Transverse colon (tissue), 4 donors: ENCODE results near the gene C1QTNF9B. TPM values are rescaled to one million over a fixed set of nuclear protein-coding genes. Genes with fewer than 3 reads are reported as not detected.

Experiments
- DNase-seq: peaks from one replicate; pipeline ENCODE4 v3.0.0-alpha.2; 2019
- H3K27ac ChIP-seq, 4 donors: fragments of 200-600 bp; sonication (generic); 2 replicates each; pipeline ENCODE4 v1.5.1; 2016 to 2018; ENCODE audit warnings: inconsistent platforms in 4 of 4
- H3K27me3 ChIP-seq: fragments of 200-600 bp; sonication (generic); 2 replicates; pipeline ENCODE4 v1.5.1; 2017; ENCODE audit warnings: inconsistent platforms
- H3K36me3 ChIP-seq, 4 donors: fragments of 200-600 bp; sonication (generic); 2 replicates each; pipeline ENCODE4 v1.5.1; 2017 to 2019; ENCODE audit warnings: inconsistent platforms in 4 of 4
- H3K4me1 ChIP-seq, 4 donors: fragments of 200-600 bp; sonication (generic); 2 replicates each; pipeline ENCODE4 v1.5.1; 2017 to 2020; ENCODE audit warnings: inconsistent platforms in 4 of 4
- H3K4me3 ChIP-seq, 4 donors: fragments of 200-600 bp; sonication (generic); 1 replicate in 1 of 4; 2 replicates in 3 of 4; pipeline versions ENCODE4 v1.5.1 to v1.6.1; 2017 to 2019; ENCODE audit warnings: inconsistent platforms in 4 of 4
- H3K9me3 ChIP-seq, 2 donors: fragments of 200-600 bp; sonication (generic); 2 replicates each; pipeline ENCODE4 v1.5.1; 2017 to 2019; ENCODE audit warnings: inconsistent platforms in 2 of 2
- CTCF ChIP-seq, 5 experiments: fragments of 200-600 bp in 3 of 5; fragments of 450-650 bp in 2 of 5; sonication (generic) in 3 of 5; IDR thresholded peaks; 1 replicate in 2 of 5; 2 replicates in 3 of 5; pipeline ENCODE4 v1.5.1; 2016 to 2017; ENCODE audit warnings: antibody characterized with exemption in 5 of 5, inconsistent platforms in 3 of 5, mild to moderate bottlenecking in 2 of 5, moderate library complexity in 1 of 5
- EP300 ChIP-seq: sonication (generic); formaldehyde crosslinking; IDR thresholded peaks from one replicate; pipeline ENCODE4 v1.6.1; 2017; ENCODE audit warnings: antibody characterized with exemption, low read depth
- POLR2A ChIP-seq: fragments of 450-650 bp; IDR thresholded peaks from one replicate; pipeline ENCODE4 v1.6.1; 2016; ENCODE audit warnings: antibody characterized with exemption, mild to moderate bottlenecking, moderate library complexity
- POLR2AphosphoS5 ChIP-seq, 3 donors: sonication (generic); formaldehyde crosslinking; IDR thresholded peaks; one replicate each; pipeline ENCODE4 v1.6.1; 2016; ENCODE audit warnings: antibody characterized with exemption in 3 of 3
- WGBS, 2 donors: methylation state at CpG; one replicate each; pipeline ENCODE4 v1.1.5; 2018; ENCODE audit warnings: low coverage in 1 of 2; 5-methylcytosine and 5-hydroxymethylcytosine counted together
- in situ Hi-C, 4 donors: fragments of 200-750 bp; cut with MboI; loops; one replicate each; pipeline versions ENCODE4 v1.15.0 to v1.15.1; 2017; ENCODE audit warnings: low sequenced_read_pairs in 3 of 4, low pct_ligation_motif_present in 1 of 4, low pct_unique_long_range_greater_than_20kb in 1 of 4
- intact Hi-C: fragments of 100-400 bp; cut with DNase I; formaldehyde crosslinking; loops from one replicate; pipeline ENCODE4 v1.15.1; 2023; ENCODE audit warnings: low total_unique reads
- total RNA-seq, 4 donors: library from RNA; depleted of rRNA; stranded (reverse); fragments of >200 nt; gene quantifications; one replicate each; pipeline ENCODE4 v1.1.0, GENCODE V29; 2016

The C1QTNF9B gene
- total RNA-seq, 4 donors from 2014 or later: not detected

- H3K4me3 ChIP-seq: no peak overlapping the region
- H3K4me1 ChIP-seq: no peaks in the 10 kb centered on the region
- intact Hi-C loops (no loop called here), in situ Hi-C loops (no loop called here)
- WGBS, 2 donors: 8 to 21% methylated on average over 2 of the region's 2 CpGs
- H3K27ac ChIP-seq: no peak overlapping the region
- DNase-seq: no peak
- no peaks in the 10 kb centered on the region for H3K9me3 ChIP-seq
- H3K27me3 ChIP-seq: peaks cover 25% of the 10 kb centered on the region
- TF ChIP-seq POLR2A (no peak), CTCF (IDR thresholded peaks at IDR 0.05) (peak; percentile 61 to 68 (median 67)), POLR2AphosphoS5 (IDR thresholded peaks at IDR 0.05) (no peak), EP300 (no peak)
- H3K36me3 ChIP-seq: no peaks in the 10 kb centered on the region
These were observed 24.2 kb upstream of the C1QTNF9B start for GRCh38 chr13:23921451-23921888.

- in situ Hi-C loops: no loop called here
- H3K27me3 ChIP-seq: peaks cover 40% of the 10 kb centered on the region
- no peak overlapping the region for H3K27ac ChIP-seq
- 98 to 100% methylated on average over 1 of the region's 1 CpG for WGBS, 2 donors
- no peaks in the 10 kb centered on the region for H3K9me3 ChIP-seq
- H3K36me3 ChIP-seq: no peaks in the 10 kb centered on the region
- no peak overlapping the region for H3K4me3 ChIP-seq
- intact Hi-C loops: no loop called here
- TF ChIP-seq POLR2AphosphoS5 (IDR thresholded peaks at IDR 0.05) (no peak), CTCF (IDR thresholded peaks at IDR 0.05) (no peak), POLR2A (no peak), EP300 (no peak)
- no peak for DNase-seq
- H3K4me1 ChIP-seq: no peaks in the 10 kb centered on the region
These were observed 21.7 kb upstream of the C1QTNF9B start for GRCh38 chr13:23919006-23919405.

DNA sequence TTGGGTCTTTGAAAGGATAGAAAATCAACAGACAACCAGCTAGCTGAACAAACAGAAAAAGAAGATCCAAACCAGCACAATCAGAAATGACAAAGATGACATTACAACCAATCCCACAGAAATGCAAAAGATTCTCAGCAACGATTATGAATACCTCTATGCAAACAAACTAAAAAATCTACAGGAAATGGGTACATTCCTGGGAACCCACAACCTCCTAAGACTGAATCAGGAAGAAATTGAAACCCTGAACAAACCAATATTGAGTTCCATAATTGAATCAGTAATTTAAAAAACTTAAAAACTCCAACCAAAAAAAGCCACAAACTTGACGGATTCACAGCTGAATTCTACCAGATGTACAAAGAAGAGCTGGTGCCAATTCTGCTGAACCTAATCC is 20.9 kb upstream of the C1QTNF9B start:
- Histone ChIP-seq H3K27me3 (peaks cover 40% of the 10 kb centered on the region), H3K9me3 (no peaks in the 10 kb centered on the region), H3K36me3 (no peaks in the 10 kb centered on the region), H3K4me1 (no peaks in the 10 kb centered on the region), H3K4me3 (no peak overlapping the region), H3K27ac (no peak overlapping the region)
- in situ Hi-C loops (no loop called here), intact Hi-C loops (no loop called here)
- WGBS, 2 donors: 58 to 61% methylated on average over 2 of the region's 2 CpGs
- no peak for DNase-seq
- TF ChIP-seq EP300 (no peak), POLR2A (no peak), POLR2AphosphoS5 (IDR thresholded peaks at IDR 0.05) (no peak), CTCF (IDR thresholded peaks at IDR 0.05) (no peak)

- intact Hi-C loops: no loop called here
- WGBS, 2 donors: 71 to 82% methylated on average over 3 of the region's 3 CpGs
- in situ Hi-C loops: no loop called here
- Histone ChIP-seq H3K4me1 (no peaks in the 10 kb centered on the region), H3K9me3 (no peaks in the 10 kb centered on the region), H3K27me3 (peaks cover 38% of the 10 kb centered on the region), H3K4me3 (no peak overlapping the region), H3K36me3 (no peaks in the 10 kb centered on the region), H3K27ac (no peak overlapping the region)
- DNase-seq: no peak
- TF ChIP-seq CTCF (IDR thresholded peaks at IDR 0.05) (no peak), EP300 (no peak), POLR2AphosphoS5 (IDR thresholded peaks at IDR 0.05) (no peak), POLR2A (no peak)
These were observed 18.0 kb upstream of the C1QTNF9B start for GRCh38 chr13:23915308-23915707.
